Caco-2 (cell line): ENCODE data around the gene FRMD7. TPM values are rescaled to one million over a fixed set of nuclear protein-coding genes. Genes with fewer than 3 reads are reported as not detected.

Experiments used
- BruUV-seq: library from RNA; stranded (reverse); fragments of 400-500 nt; replicated peaks from 2 replicates; lab custom pipeline; 2021; lab: Mats Ljungman, UMichigan
- CTCF ChIA-PET: fragments of 300-600 bp; sonication (Branson Sonifier 250); formaldehyde crosslinking; loops from one replicate; lab custom pipeline; 2022; ENCODE audit warnings: antibody characterized with exemption; lab: Charles Lee
- POLR2A ChIA-PET: fragments of 300-600 bp; sonication (Branson Sonifier 250); formaldehyde crosslinking; loops from one replicate; lab custom pipeline; 2022; ENCODE audit warnings: antibody characterized with exemption; lab: Charles Lee
- DNase-seq, 2 experiments: peaks; one replicate each; pipeline versions ENCODE4 v3.0.0 to v3.0.0-alpha.2; 2020 to 2022
- H3K27me3 ChIP-seq: replicated peaks from 2 replicates; pipeline ENCODE4 v1.6.0; 2011; ENCODE audit warnings: low read length; ENCODE audit not compliant: control insufficient read depth, insufficient read depth
- H3K36me3 ChIP-seq: 2 replicates; pipeline ENCODE4 v1.5.1; 2011; ENCODE audit warnings: low read length; ENCODE audit not compliant: control insufficient read depth, insufficient read depth
- H3K4me1 ChIP-seq: fragments of 250-450 bp; sonication (Bioruptor Pico); 2 replicates; pipeline ENCODE4 v1.5.1; 2020; ENCODE audit warnings: mild to moderate bottlenecking
- H3K4me3 ChIP-seq: 2 replicates; pipeline ENCODE4 v1.5.1; 2011; ENCODE audit warnings: low read depth, mild to moderate bottlenecking, control low read depth, low read length
- H3K9me3 ChIP-seq: fragments of 250-450 bp; sonication (Bioruptor Pico); 2 replicates; pipeline ENCODE4 v1.5.1; 2020; ENCODE audit warnings: mild to moderate bottlenecking, moderate library complexity
- H3K27ac Mint-ChIP-seq: one replicate; pipeline ENCODE4 v1.8.0; 2022; ENCODE audit warnings: mixed read lengths; ENCODE audit not compliant: unreplicated experiment
- H3K27me3 Mint-ChIP-seq: one replicate; pipeline ENCODE4 v1.8.0; 2022; ENCODE audit warnings: mixed read lengths; ENCODE audit not compliant: insufficient read depth, unreplicated experiment
- H3K36me3 Mint-ChIP-seq: one replicate; pipeline ENCODE4 v1.8.0; 2022; ENCODE audit warnings: mild to moderate bottlenecking, mixed read lengths; ENCODE audit not compliant: insufficient read depth, unreplicated experiment
- H3K4me1 Mint-ChIP-seq: one replicate; pipeline ENCODE4 v1.8.0; 2022; ENCODE audit warnings: low read depth, mixed read lengths; ENCODE audit not compliant: unreplicated experiment
- H3K4me3 Mint-ChIP-seq: one replicate; pipeline ENCODE4 v1.8.0; 2022; ENCODE audit warnings: mild to moderate bottlenecking, moderate library complexity, mixed read lengths; ENCODE audit not compliant: unreplicated experiment
- H3K9me3 Mint-ChIP-seq: one replicate; pipeline ENCODE4 v1.8.0; 2022; ENCODE audit warnings: mixed read lengths; ENCODE audit not compliant: unreplicated experiment
- CTCF ChIP-seq, 2 experiments: fragments of 200-600 bp in 1 of 2; IDR thresholded peaks; 1 replicate in 1 of 2; 2 replicates in 1 of 2; pipeline versions ENCODE4 v1.5.1 to v1.8.0; 2011 to 2022; ENCODE audit warnings: antibody characterized with exemption in 1 of 2, control low read depth in 1 of 2, inconsistent platforms in 1 of 2, low read depth in 1 of 2, low read length in 1 of 2, mild to moderate bottlenecking in 1 of 2, moderate library complexity in 1 of 2; ENCODE audit not compliant: insufficient read depth in 1 of 2, severe bottlenecking in 1 of 2, unreplicated experiment in 1 of 2
- intact Hi-C: fragments of 100-400 bp; cut with micrococcal nuclease; formaldehyde crosslinking; loops from one replicate; pipeline ENCODE4 v1.10.0; 2022; ENCODE audit not compliant: unreplicated experiment
- total RNA-seq: library from RNA; stranded (reverse); gene quantifications from 2 replicates; pipeline ENCODE4 v1.2.3, GENCODE V29; 2022

FRMD7 gene
- total RNA-seq, 1 experiment from 2014 or later, result not detected

GRCh38 chrX:132144061-132144460 is 16.2 kb upstream of the FRMD7 start:
- Mint-ChIP-seq H3K36me3 (no peaks in the 10 kb centered on the region), H3K27me3 (no peaks in the 10 kb centered on the region), H3K4me1 (peaks cover 15% of the 10 kb centered on the region), H3K4me3 (no peak overlapping the region), H3K27ac (no peak overlapping the region), H3K9me3 (no peaks in the 10 kb centered on the region)
- Histone ChIP-seq H3K36me3 (no peaks in the 10 kb centered on the region), H3K27me3 (no peaks in the 10 kb centered on the region), H3K4me3 (no peak overlapping the region), H3K9me3 (no peaks in the 10 kb centered on the region), H3K4me1 (no peaks in the 10 kb centered on the region)
- BruUV-seq, result no TSS peak
- CTCF ChIA-PET, result no interaction called here
- POLR2A ChIA-PET, result no interaction called here
- intact Hi-C loops, result no loop called here
- no peak for TF ChIP-seq CTCF (IDR thresholded peaks at IDR 0.05; ENCODE audit: insufficient read depth in 1 of 2, low read depth in 1 of 2, low read length in 1 of 2, severe bottlenecking in 1 of 2, unreplicated experiment in 1 of 2)
- DNase-seq, result no peak

DNA sequence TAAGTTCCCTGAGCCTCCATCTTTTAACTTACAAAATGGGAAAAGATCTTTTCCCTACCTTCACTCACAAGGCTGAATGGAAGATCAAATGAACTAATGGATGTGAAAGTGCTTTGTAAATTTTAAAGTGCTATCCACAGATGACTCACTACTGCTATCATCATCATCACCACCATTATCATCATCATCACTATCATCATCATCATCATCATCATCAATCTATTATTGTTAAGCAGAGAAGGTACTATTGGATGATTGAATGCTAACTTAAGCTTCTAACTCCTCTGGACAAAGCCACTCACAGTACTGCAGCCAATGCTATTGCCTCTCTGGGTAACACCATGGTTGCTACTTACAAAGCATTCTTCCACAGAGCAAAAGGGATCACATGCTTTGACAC is 1.9 kb downstream of the FRMD7 start:
- CTCF ChIA-PET, result no interaction called here
- Mint-ChIP-seq H3K9me3 (no peaks in the 10 kb centered on the region), H3K36me3 (no peaks in the 10 kb centered on the region), H3K27ac (no peak overlapping the region), H3K27me3 (no peaks in the 10 kb centered on the region), H3K4me1 (no peaks in the 10 kb centered on the region), H3K4me3 (no peak overlapping the region)
- TF ChIP-seq CTCF (IDR thresholded peaks at IDR 0.05; ENCODE audit: insufficient read depth in 1 of 2, low read depth in 1 of 2, low read length in 1 of 2, severe bottlenecking in 1 of 2, unreplicated experiment in 1 of 2), result no peak
- no TSS peak for BruUV-seq
- H3K36me3 ChIP-seq, result no peaks in the 10 kb centered on the region
- intact Hi-C loops, result no loop called here
- H3K4me1 ChIP-seq, result no peaks in the 10 kb centered on the region
- DNase-seq, result no peak
- H3K9me3 ChIP-seq, result no peaks in the 10 kb centered on the region
- H3K4me3 ChIP-seq, result no peak overlapping the region
- POLR2A ChIA-PET, result no interaction called here
- H3K27me3 ChIP-seq, result no peaks in the 10 kb centered on the region

DNA sequence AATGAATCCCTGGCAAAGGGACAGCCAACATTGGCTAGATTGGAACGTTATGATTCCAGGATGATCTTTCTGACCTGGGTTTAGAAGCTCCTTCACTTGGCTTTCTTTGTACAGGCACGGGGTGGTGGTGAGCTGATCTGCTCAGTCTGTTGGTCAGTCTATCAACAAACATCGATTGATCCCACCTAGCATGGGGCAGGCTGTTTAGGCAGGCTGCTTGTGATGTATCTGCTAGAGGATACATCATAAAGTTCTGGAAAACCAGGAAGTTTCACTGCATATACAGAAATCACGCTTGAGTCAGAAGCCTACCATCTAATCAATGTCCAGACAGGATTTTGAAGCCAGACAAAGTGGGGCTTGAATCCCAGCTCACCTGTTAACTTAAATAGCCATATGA is 6.9 kb downstream of the FRMD7 start:
- no peak for TF ChIP-seq CTCF (IDR thresholded peaks at IDR 0.05; ENCODE audit: insufficient read depth in 1 of 2, low read depth in 1 of 2, low read length in 1 of 2, severe bottlenecking in 1 of 2, unreplicated experiment in 1 of 2)
- intact Hi-C loops, result no loop called here

More for the DNA sequence above, 6.9 kb downstream of the FRMD7 start:
- Histone ChIP-seq H3K27me3 (no peaks in the 10 kb centered on the region), H3K36me3 (no peaks in the 10 kb centered on the region), H3K9me3 (no peaks in the 10 kb centered on the region), H3K4me3 (no peak overlapping the region), H3K4me1 (peaks cover 10% of the 10 kb centered on the region)
- POLR2A ChIA-PET, result no interaction called here
- Mint-ChIP-seq H3K4me1 (peaks cover 10% of the 10 kb centered on the region), H3K4me3 (no peak overlapping the region), H3K36me3 (no peaks in the 10 kb centered on the region), H3K27ac (no peak overlapping the region), H3K9me3 (no peaks in the 10 kb centered on the region), H3K27me3 (no peaks in the 10 kb centered on the region)
- DNase-seq, result no peak
- CTCF ChIA-PET, result no interaction called here
- no TSS peak for BruUV-seq
